ENCODE measurements around the gene RAB11FIP4. TPM values are rescaled to one million over a fixed set of nuclear protein-coding genes. Genes with fewer than 3 reads are reported as not detected.

RAB11FIP4 gene
- total and polyA plus RNA-seq, 9 of the 15 experiments (the other 6 are each of a cell fraction or from before 2014, with no cell fraction given): 0.62 to 16.6 (median 8.9) TPM

DNA sequence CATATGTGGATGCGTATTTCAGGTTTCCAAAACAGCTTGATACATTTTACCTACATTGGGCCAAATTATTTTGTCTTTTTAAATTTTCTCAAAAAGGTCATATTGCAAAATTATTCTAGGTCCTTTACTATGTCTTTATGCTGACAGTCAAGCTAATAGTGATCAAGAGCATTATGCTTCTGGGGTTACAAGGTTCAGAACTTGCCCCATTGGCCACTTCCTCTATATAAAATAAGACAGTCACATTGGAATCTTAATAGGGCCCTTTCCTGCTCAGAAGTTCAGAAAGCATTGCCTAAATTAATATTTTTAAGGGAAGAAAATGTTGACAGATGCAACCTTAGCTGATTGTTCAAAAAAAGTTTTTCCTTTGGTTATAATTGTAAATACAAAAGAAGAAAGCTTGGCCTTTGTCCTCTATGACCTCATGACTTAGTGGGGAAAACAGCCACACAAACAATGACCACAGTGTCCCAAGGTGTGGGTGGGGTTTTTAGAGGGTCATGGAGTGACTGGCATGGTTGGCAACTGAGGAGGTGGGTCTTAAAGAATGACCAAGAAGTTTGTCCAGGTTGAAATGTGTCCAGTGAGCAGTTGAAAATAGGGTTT, 11.8 kb upstream of the RAB11FIP4 start (continued):
- TF ChIP-seq, protein P1, sequence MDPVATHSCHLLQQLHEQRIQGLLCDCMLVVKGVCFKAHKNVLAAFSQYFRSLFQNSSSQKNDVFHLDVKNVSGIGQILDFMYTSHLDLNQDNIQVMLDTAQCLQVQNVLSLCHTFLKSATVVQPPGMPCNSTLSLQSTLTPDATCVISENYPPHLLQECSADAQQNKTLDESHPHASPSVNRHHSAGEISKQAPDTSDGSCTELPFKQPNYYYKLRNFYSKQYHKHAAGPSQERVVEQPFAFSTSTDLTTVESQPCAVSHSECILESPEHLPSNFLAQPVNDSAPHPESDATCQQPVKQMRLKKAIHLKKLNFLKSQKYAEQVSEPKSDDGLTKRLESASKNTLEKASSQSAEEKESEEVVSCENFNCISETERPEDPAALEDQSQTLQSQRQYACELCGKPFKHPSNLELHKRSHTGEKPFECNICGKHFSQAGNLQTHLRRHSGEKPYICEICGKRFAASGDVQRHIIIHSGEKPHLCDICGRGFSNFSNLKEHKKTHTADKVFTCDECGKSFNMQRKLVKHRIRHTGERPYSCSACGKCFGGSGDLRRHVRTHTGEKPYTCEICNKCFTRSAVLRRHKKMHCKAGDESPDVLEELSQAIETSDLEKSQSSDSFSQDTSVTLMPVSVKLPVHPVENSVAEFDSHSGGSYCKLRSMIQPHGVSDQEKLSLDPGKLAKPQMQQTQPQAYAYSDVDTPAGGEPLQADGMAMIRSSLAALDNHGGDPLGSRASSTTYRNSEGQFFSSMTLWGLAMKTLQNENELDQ (CRISPR knock-in tag; IDR thresholded peaks at IDR 0.05; ENCODE audit: borderline replicate concordance): no peak
- TF ChIP-seq MED1 (CRISPR knock-in tag; IDR thresholded peaks at IDR 0.05; ENCODE audit: borderline replicate concordance) (no peak), ZKSCAN8 (CRISPR knock-in tag; IDR thresholded peaks at IDR 0.05) (no peak), NCOA4 (IDR thresholded peaks at IDR 0.05; ENCODE audit: partially characterized antibody) (no peak), ASH1L (IDR thresholded peaks at IDR 0.05; ENCODE audit: borderline replicate concordance, low read depth, partially characterized antibody) (no peak), ZNF384 (IDR thresholded peaks at IDR 0.05; ENCODE audit: low read depth, low read length) (no peak), ZNF830 (CRISPR knock-in tag; IDR thresholded peaks at IDR 0.05) (no peak)
- TF ChIP-seq, protein P2, sequence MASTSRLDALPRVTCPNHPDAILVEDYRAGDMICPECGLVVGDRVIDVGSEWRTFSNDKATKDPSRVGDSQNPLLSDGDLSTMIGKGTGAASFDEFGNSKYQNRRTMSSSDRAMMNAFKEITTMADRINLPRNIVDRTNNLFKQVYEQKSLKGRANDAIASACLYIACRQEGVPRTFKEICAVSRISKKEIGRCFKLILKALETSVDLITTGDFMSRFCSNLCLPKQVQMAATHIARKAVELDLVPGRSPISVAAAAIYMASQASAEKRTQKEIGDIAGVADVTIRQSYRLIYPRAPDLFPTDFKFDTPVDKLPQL (IDR thresholded peaks at IDR 0.05; ENCODE audit: extremely low read depth, insufficient read length): no peak

Measured in K562 (cell line).